HG02840 (cell line): Measurements from ENCODE around the gene WFIKKN1.

Experiments
- ATAC-seq: cut with Tn5 transposase; IDR thresholded peaks from one replicate; pipeline ENCODE4 v1.9.1; 2021; ENCODE audit warnings: mild to moderate bottlenecking, moderate library complexity, moderate number of reproducible peaks; ENCODE audit not compliant: unreplicated experiment, low FRiP score

The WFIKKN1 gene

GRCh38 chr16:621526-622105 lies 9.2 kb upstream of the WFIKKN1 start:
- ATAC-seq = no peak

GRCh38 chr16:622920-623280 lies 7.9 kb upstream of the WFIKKN1 start:
- no peak for ATAC-seq

GRCh38 chr16:624526-625070 lies 6.2 kb upstream of the WFIKKN1 start:
- no peak for ATAC-seq

GRCh38 chr16:625117-625976 lies 5.4 kb upstream of the WFIKKN1 start:
- ATAC-seq = no peak

GRCh38 chr16:625977-626765 lies 4.6 kb upstream of the WFIKKN1 start:
- ATAC-seq = no peak

- ATAC-seq = no peak
Measured at GRCh38 chr16:626787-627453, 3.9 kb upstream of the WFIKKN1 start.

- ATAC-seq = no peak
Measured at GRCh38 chr16:627454-628239, 3.1 kb upstream of the WFIKKN1 start.

- ATAC-seq = no peak
Measured at GRCh38 chr16:628321-629061, 2.3 kb upstream of the WFIKKN1 start.

GRCh38 chr16:629185-629832 lies 1.5 kb upstream of the WFIKKN1 start:
- ATAC-seq = no peak

GRCh38 chr16:629833-630248 lies 944 bp upstream of the WFIKKN1 start:
- ATAC-seq = no peak

GRCh38 chr16:630249-630814 lies 453 bp upstream of the WFIKKN1 start:
- no peak for ATAC-seq

GRCh38 chr16:631808-632358 lies 1.1 kb downstream of the WFIKKN1 start:
- ATAC-seq = no peak

GRCh38 chr16:632486-633335 lies 1.9 kb downstream of the WFIKKN1 start:
- no peak for ATAC-seq

- no peak for ATAC-seq
Measured at GRCh38 chr16:633336-634050, 2.7 kb downstream of the WFIKKN1 start.

GRCh38 chr16:634051-634670 lies 3.4 kb downstream of the WFIKKN1 start:
- ATAC-seq = no peak

- ATAC-seq = no peak
Measured at GRCh38 chr16:634996-635395, 4.2 kb downstream of the WFIKKN1 start.
